CD14-positive monocyte (primary cell): Measurements from ENCODE around the gene RBBP4. TPM values are rescaled to one million over a fixed set of nuclear protein-coding genes. Genes with fewer than 3 reads are reported as not detected.
"Not testable (repeated sequence)": the region's sequence is repeated elsewhere in the genome, so short reads cannot be mapped to it uniquely, and the experiment has no call there.

Experiments used
- DNase-seq, 3 donors: peaks; one replicate each; pipeline ENCODE4 v3.0.0-alpha.2; 2011 to 2022
- H2AFZ ChIP-seq: 2 replicates; pipeline ENCODE4 v1.6.0; 2012; ENCODE audit warnings: mild to moderate bottlenecking, low read depth, low read length, inconsistent platforms; ENCODE audit not compliant: insufficient read depth, poor library complexity, severe bottlenecking
- H3K27ac ChIP-seq, 2 donors: 1 replicate in 1 of 2; 2 replicates in 1 of 2; pipeline ENCODE4 v1.5.1; 2012 to 2013; ENCODE audit warnings: low read length in 2 of 2, control low read depth in 1 of 2, inconsistent platforms in 1 of 2, low read depth in 1 of 2, mild to moderate bottlenecking in 1 of 2
- H3K27me3 ChIP-seq, 2 donors: one replicate each; pipeline versions ENCODE4 v1.6.0 to v1.6.1; 2011 to 2013; ENCODE audit warnings: low read length in 2 of 2; ENCODE audit not compliant: control insufficient read depth in 2 of 2, insufficient read depth in 2 of 2
- H3K36me3 ChIP-seq, 2 donors: replicated peaks in 1 of 2; 1 replicate in 1 of 2; 2 replicates in 1 of 2; pipeline versions ENCODE4 v1.5.1 to v1.6.1; 2012 to 2013; ENCODE audit warnings: low read length in 2 of 2, control low read depth in 1 of 2, inconsistent platforms in 1 of 2, mild to moderate bottlenecking in 1 of 2; ENCODE audit not compliant: insufficient read depth in 2 of 2, control insufficient read depth in 1 of 2
- H3K4me1 ChIP-seq, 2 donors: 1 replicate in 1 of 2; 2 replicates in 1 of 2; pipeline versions ENCODE4 v1.5.1 to v1.6.1; 2012 to 2013; ENCODE audit warnings: low read length in 2 of 2, control low read depth in 1 of 2, inconsistent platforms in 1 of 2, mild to moderate bottlenecking in 1 of 2, moderate library complexity in 1 of 2; ENCODE audit not compliant: insufficient read depth in 2 of 2, control insufficient read depth in 1 of 2
- H3K4me2 ChIP-seq: replicated peaks from 2 replicates; pipeline ENCODE3; 2012; ENCODE audit warnings: low read length, moderate library complexity, mild to moderate bottlenecking; ENCODE audit not compliant: poor library complexity, severe bottlenecking; ENCODE audit errors: extremely low read depth
- H3K4me3 ChIP-seq, 3 experiments: fragments of 200-600 bp in 1 of 3; sonication (generic) in 1 of 3; replicated peaks in 1 of 3; 1 replicate in 2 of 3; 2 replicates in 1 of 3; pipeline ENCODE4 v1.5.1; 2011 to 2013; ENCODE audit warnings: low read length in 3 of 3, mild to moderate bottlenecking in 3 of 3, control low read depth in 2 of 3, low read depth in 2 of 3, inconsistent platforms in 1 of 3, moderate library complexity in 1 of 3
- H3K79me2 ChIP-seq: 2 replicates; pipeline ENCODE4 v1.6.0; 2012; ENCODE audit warnings: mild to moderate bottlenecking, control low read depth, inconsistent platforms, low read length, moderate library complexity; ENCODE audit not compliant: insufficient read depth
- H3K9ac ChIP-seq: 2 replicates; pipeline ENCODE4 v1.6.0; 2017; ENCODE audit warnings: low read length, mild to moderate bottlenecking; ENCODE audit not compliant: insufficient read depth, poor library complexity, severe bottlenecking
- H3K9me3 ChIP-seq, 2 donors: replicated peaks in 1 of 2; 1 replicate in 1 of 2; 2 replicates in 1 of 2; pipeline versions ENCODE4 v1.5.1 to v1.6.1; 2012 to 2013; ENCODE audit warnings: low read length in 2 of 2, control low read depth in 1 of 2; ENCODE audit not compliant: control insufficient read depth in 1 of 2, insufficient read depth in 1 of 2
- H4K20me1 ChIP-seq: 2 replicates; pipeline ENCODE4 v1.6.0; 2012; ENCODE audit warnings: mild to moderate bottlenecking, low read length, control low read depth, moderate library complexity; ENCODE audit not compliant: insufficient read depth
- H3K27ac Mint-ChIP-seq, 7 donors: one replicate each; pipeline ENCODE4 v1.8.0; 2020; ENCODE audit warnings: mild to moderate bottlenecking in 7 of 7, mixed read lengths in 7 of 7, moderate library complexity in 6 of 7, inconsistent platforms in 2 of 7
- H3K27me3 Mint-ChIP-seq, 3 donors: one replicate each; pipeline ENCODE4 v1.8.0; 2021 to 2022; ENCODE audit warnings: low read depth in 3 of 3, mild to moderate bottlenecking in 3 of 3, mixed read lengths in 3 of 3, moderate library complexity in 3 of 3, inconsistent platforms in 1 of 3
- H3K36me3 Mint-ChIP-seq, 2 donors: one replicate each; pipeline ENCODE4 v1.8.0; 2020; ENCODE audit warnings: mixed read lengths in 2 of 2, inconsistent platforms in 1 of 2, mild to moderate bottlenecking in 1 of 2
- H3K4me1 Mint-ChIP-seq: one replicate; pipeline ENCODE4 v1.8.0; 2020; ENCODE audit warnings: mild to moderate bottlenecking, mixed read lengths
- H3K4me3 Mint-ChIP-seq, 2 donors: one replicate each; pipeline ENCODE4 v1.8.0; 2020; ENCODE audit warnings: mild to moderate bottlenecking in 2 of 2, mixed read lengths in 2 of 2, moderate library complexity in 1 of 2
- H3K9me3 Mint-ChIP-seq, 7 donors: one replicate each; pipeline ENCODE4 v1.8.0; 2020 to 2022; ENCODE audit warnings: mixed read lengths in 7 of 7, mild to moderate bottlenecking in 6 of 7, moderate library complexity in 6 of 7, inconsistent platforms in 2 of 7
- WGBS: methylation state at CpG from one replicate; pipeline ENCODE4 v1.1.5; 2013; ENCODE audit warnings: missing lambda C conversion rate; ENCODE audit not compliant: insufficient coverage; 5-methylcytosine and 5-hydroxymethylcytosine counted together
- intact Hi-C, 2 donors: fragments of 100-400 bp; cut with micrococcal nuclease; formaldehyde crosslinking; loops; one replicate each; pipeline versions ENCODE4 v1.15.0 to v1.15.1; 2023
- polyA plus RNA-seq, 3 donors: library from polyadenylated mRNA; depleted of rRNA in 1 of 3; unstranded in 2 of 3; stranded (reverse) in 1 of 3; fragments of 300-500 nt in 2 of 3; fragments of >200 nt in 1 of 3; fragmentation: Illumina TruSeq in 2 of 3; gene quantifications; 1 replicate in 2 of 3; 2 replicates in 1 of 3; pipeline ENCODE4 v1.2.3, GENCODE V29; 2012 to 2021
- TF ChIP-seq, protein P1 (sequence below): fragments of 200-600 bp; IDR thresholded peaks from one replicate; pipeline ENCODE4 v1.8.0; 2022; ENCODE audit warnings: antibody characterized with exemption, mild to moderate bottlenecking

RBBP4 gene
- polyA plus RNA-seq, 3 donors, result 60.6 to 307 (median 274) TPM

DNA sequence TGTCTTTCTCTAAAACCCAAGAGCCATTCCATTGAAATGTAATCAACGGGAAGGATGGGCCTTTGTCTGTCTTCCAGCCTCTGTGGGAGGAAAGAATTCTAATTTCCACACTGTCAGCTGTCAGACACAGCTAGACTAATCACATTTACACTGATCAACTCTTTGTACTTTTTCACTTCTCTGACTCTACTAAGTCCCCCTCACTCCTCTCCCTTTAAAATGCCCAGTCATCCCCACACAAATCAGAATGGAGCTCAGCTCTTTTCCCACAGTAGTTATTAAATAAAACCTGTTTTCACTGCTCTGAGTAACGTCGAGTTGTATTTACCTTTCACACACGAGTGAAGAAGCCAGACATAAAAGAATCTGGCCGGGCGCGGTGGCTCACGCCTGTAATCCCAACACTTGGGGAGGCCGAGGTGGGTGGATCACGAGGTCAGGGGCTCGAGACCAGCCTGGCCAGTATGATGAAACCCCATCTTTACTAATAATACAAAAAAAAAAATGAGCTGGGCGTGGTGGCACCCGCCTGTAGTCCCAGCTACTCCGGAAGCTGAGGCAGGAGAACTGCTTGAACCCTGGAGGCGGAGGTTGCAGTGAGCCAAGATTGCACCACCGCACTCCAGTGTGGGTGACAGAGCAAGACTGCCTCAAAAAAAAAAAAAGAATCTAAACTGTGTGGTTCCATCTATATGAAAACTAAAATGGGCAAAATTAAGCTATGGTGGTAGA is 13.9 kb upstream of the RBBP4 start:
- peak overlapping the region; percentile 75 to 95 (median 91) for H3K27ac Mint-ChIP-seq
- intact Hi-C loops, result no loop called here
- H3K36me3 Mint-ChIP-seq, result peaks cover 36 to 40% of the 10 kb centered on the region in 2 donors
- WGBS, result 54% methylated on average over 4 of the region's 16 CpGs
- Histone ChIP-seq H3K27ac (peak overlapping the region; percentile 69 to 80), H2AFZ (peak overlapping the region; percentile 33), H3K9ac (peak overlapping the region; percentile 34), H3K36me3 (peaks cover 20 to 28% of the 10 kb centered on the region in 2 donors), H3K27me3 (no peaks in the 10 kb centered on the region), H3K4me3 (peak overlapping the region in 1 of 3 experiments; percentile 32), H3K4me1 (peaks cover 19 to 25% of the 10 kb centered on the region in 2 donors), H4K20me1 (peaks cover 18% of the 10 kb centered on the region), H3K9me3 (no peaks in the 10 kb centered on the region), H3K79me2 (peaks cover 63% of the 10 kb centered on the region), H3K4me2 (peak overlapping the region; percentile 31)
- no peaks in the 10 kb centered on the region for H3K27me3 Mint-ChIP-seq
- no peaks in the 10 kb centered on the region for H3K9me3 Mint-ChIP-seq
- TF ChIP-seq, protein P1, sequence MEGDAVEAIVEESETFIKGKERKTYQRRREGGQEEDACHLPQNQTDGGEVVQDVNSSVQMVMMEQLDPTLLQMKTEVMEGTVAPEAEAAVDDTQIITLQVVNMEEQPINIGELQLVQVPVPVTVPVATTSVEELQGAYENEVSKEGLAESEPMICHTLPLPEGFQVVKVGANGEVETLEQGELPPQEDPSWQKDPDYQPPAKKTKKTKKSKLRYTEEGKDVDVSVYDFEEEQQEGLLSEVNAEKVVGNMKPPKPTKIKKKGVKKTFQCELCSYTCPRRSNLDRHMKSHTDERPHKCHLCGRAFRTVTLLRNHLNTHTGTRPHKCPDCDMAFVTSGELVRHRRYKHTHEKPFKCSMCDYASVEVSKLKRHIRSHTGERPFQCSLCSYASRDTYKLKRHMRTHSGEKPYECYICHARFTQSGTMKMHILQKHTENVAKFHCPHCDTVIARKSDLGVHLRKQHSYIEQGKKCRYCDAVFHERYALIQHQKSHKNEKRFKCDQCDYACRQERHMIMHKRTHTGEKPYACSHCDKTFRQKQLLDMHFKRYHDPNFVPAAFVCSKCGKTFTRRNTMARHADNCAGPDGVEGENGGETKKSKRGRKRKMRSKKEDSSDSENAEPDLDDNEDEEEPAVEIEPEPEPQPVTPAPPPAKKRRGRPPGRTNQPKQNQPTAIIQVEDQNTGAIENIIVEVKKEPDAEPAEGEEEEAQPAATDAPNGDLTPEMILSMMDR, result no peak
- peak; percentile 36 to 60 (median 48) for DNase-seq
- H3K4me3 Mint-ChIP-seq, result peak overlapping the region; percentile 22 to 80
- H3K4me1 Mint-ChIP-seq, result peaks cover 25% of the 10 kb centered on the region

DNA sequence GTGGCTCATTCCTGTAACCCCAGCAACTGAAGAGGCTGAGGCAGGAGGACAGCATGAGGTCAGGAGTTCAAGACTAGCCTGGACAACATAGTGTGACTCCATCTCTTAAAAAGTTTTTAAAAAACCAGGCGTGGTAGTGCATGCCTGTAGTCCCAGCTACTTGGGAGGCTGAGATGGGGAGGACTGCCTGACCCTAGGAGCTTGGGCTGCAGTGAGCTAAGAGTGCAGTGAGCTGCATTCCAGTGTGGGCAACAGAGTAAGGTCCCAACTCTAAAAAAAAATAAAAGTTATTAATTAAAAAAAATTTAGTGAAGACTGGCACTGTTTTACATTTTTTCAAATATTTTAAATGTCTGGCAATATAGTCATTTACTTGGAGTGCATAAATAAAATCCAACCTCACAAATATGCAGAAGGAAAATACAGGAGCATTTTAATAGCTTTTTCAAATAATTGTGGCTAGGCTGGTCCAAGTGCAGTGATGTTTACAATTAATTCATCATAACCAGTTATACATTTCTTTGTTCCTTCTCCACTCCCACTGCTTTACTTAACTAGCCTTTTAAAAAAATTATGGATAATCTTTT is 11.4 kb upstream of the RBBP4 start:
- Histone ChIP-seq H3K4me2 (no peak overlapping the region), H3K4me3 (no peak overlapping the region), H3K79me2 (peaks cover 82% of the 10 kb centered on the region), H3K9me3 (no peaks in the 10 kb centered on the region), H4K20me1 (peaks cover 33% of the 10 kb centered on the region), H3K36me3 (peaks cover 0 to 2% of the 10 kb centered on the region in 2 donors), H3K27ac (no peak overlapping the region), H3K9ac (no peak overlapping the region), H3K4me1 (peaks cover 19 to 25% of the 10 kb centered on the region in 2 donors), H2AFZ (no peak overlapping the region), H3K27me3 (no peaks in the 10 kb centered on the region)
- no peak overlapping the region for H3K4me3 Mint-ChIP-seq
- H3K9me3 Mint-ChIP-seq, result no peaks in the 10 kb centered on the region
- H3K4me1 Mint-ChIP-seq, result peaks cover 25% of the 10 kb centered on the region
- no CpG with 5 or more reads among the region's 1 CpG for WGBS
- H3K27me3 Mint-ChIP-seq, result no peaks in the 10 kb centered on the region
- no peak for DNase-seq
- no peak overlapping the region for H3K27ac Mint-ChIP-seq
- intact Hi-C loops, result no loop called here
- peaks cover 19 to 25% of the 10 kb centered on the region in 2 donors for H3K36me3 Mint-ChIP-seq
- TF ChIP-seq, protein P1, result no peak

GRCh38 chr1:32642292-32642827 is 8.6 kb upstream of the RBBP4 start:
- Mint-ChIP-seq H3K36me3 (peaks cover 11 to 29% of the 10 kb centered on the region in 2 donors), H3K27ac (peak overlapping the region in 2 of 7 donors; percentile 15 to 31)
- peaks cover 12% of the 10 kb centered on the region in 2 donors for H3K4me1 ChIP-seq
- H3K4me1 Mint-ChIP-seq, DNase-seq, H3K4me3 Mint-ChIP-seq, intact Hi-C loops, H3K9me3 ChIP-seq, H3K27me3 ChIP-seq, H3K27me3 Mint-ChIP-seq, H3K27ac ChIP-seq, H3K4me2 ChIP-seq, H3K9me3 Mint-ChIP-seq, H3K9ac ChIP-seq, H3K4me3 ChIP-seq, H2AFZ ChIP-seq: not testable (repeated sequence)
- peaks cover 4 to 12% of the 10 kb centered on the region in 2 donors for H3K36me3 ChIP-seq
- H4K20me1 ChIP-seq, result peaks cover 32% of the 10 kb centered on the region
- WGBS, result 96% methylated on average over 6 of the region's 8 CpGs
- H3K79me2 ChIP-seq, result peaks cover 83% of the 10 kb centered on the region
